ENCODE measurements around the gene IL13.
A peak's percentile ranks its signal among the peaks of the same experiment; 100 is the strongest.

Gene IL13

GRCh38 chr5:132655821-132656773, 1.9 kb upstream of the IL13 start:
- intact Hi-C loops (cut with DNase I), result loop anchor here (10.0 kb wide), 1 partner anchor 209 kb away; the partner anchor contains the start of genes GDF9 and UQCRQ
- peak in 5 of 10 donors; percentile 29 to 91 (median 80) for DNase-seq

DNA sequence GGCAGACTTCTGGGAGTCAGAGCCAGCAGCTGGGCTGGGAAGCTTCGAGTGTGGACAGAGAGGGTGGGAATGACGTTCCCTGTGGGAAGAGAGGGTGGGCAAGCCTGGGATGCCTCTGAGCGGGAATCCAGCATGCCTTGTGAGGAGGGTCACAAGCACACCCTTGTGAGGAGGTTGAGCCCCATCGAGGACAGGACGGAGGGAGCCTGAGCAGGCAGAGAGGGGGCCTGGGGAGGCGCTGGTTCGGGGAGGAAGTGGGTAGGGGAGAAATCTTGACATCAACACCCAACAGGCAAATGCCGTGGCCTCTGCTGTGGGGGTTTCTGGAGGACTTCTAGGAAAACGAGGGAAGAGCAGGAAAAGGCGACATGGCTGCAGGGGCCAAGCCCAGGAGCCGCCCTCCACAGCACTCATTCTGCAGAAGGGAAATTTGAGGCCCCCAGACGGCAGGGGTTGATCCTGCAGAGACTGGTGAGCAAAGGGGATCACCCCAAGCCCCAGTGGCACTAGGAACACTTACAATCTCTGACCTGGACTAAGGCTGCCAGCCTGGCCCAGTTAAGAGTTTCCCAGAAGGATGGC, 1.1 kb upstream of the IL13 start:
- intact Hi-C loops (cut with DNase I), result loop anchor here (10.0 kb wide), 1 partner anchor 208 kb away; the partner anchor contains the start of genes GDF9 and UQCRQ
- DNase-seq, result peak in 1 of 10 donors; percentile 67

DNA sequence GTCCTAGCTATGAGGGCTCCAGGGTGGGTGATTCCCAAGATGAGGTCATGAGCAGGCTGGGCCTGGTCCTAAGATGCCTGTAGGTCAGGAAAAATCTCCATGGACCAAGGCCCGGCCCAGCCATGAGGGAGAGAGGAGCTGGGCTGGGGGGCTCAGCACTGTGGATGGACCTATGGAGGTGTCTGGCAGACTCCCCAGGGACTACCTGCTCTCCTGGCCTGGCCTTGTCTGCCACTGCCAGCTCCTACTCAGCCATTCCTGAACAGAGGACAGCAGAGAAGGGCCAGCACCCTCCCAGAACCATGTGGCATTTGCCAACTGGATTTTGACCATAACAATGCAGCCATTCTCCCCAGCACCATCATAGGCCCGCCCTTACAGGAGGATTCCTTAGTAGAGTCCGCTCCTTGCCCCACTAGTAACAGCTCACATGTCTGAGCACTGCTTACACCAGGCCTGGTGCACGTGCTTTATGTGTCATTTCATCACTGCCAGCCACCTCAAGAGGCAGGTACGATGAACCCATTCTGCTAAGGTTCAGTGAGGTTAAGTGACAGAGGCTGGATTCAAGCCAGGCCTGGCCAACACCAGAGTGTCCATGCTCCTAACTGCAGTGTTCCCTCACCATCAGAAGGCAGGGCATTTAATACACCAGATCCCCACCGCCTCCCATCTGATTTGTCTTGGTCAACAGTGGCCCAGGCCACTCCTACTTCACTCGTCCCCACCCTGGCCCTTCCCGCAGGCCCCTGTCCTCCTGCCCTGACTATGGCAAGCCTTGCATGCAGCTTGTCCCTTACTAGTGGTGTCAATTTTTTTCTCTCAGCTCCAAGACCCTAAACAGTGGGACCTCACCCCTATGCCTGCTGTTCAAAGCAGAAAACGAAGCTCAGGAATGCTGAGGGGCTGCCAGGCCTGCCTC, 669 bp downstream of the IL13 start:
- intact Hi-C loops (cut with DNase I), result loop anchor here (10.0 kb wide), 1 partner anchor 206 kb away; the partner anchor contains the start of genes GDF9 and UQCRQ

DNA sequence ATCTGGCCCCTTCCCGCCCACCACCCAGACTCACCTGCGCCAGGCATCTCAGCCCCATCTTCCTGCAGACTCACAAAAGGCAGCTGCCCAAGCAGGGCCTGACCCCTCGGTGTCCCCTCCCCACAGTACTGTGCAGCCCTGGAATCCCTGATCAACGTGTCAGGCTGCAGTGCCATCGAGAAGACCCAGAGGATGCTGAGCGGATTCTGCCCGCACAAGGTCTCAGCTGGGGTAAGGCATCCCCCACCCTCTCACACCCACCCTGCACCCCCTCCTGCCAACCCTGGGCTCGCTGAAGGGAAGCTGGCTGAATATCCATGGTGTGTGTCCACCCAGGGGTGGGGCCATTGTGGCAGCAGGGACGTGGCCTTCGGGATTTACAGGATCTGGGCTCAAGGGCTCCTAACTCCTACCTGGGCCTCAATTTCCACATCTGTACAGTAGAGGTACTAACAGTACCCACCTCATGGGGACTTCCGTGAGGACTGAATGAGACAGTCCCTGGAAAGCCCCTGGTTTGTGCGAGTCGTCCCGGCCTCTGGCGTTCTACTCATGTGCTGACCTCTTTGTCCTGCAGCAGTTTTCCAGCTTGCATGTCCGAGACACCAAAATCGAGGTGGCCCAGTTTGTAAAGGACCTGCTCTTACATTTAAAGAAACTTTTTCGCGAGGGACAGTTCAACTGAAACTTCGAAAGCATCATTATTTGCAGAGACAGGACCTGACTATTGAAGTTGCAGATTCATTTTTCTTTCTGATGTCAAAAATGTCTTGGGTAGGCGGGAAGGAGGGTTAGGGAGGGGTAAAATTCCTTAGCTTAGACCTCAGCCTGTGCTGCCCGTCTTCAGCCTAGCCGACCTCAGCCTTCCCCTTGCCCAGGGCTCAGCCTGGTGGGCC, 1.9 kb downstream of the IL13 start:
- intact Hi-C loops (cut with DNase I), result loop anchor here (10.0 kb wide), 1 partner anchor 205 kb away; the partner anchor contains the start of genes GDF9 and UQCRQ
- no peak for DNase-seq

More for the DNA sequence above, 669 bp downstream of the IL13 start:
- peak in 2 of 10 donors; percentile 32 to 72 for DNase-seq

- intact Hi-C loops (cut with DNase I), result no loop called here
- DNase-seq, result no peak
Measured at GRCh38 chr5:132661231-132662003, 3.4 kb downstream of the IL13 start.

DNA sequence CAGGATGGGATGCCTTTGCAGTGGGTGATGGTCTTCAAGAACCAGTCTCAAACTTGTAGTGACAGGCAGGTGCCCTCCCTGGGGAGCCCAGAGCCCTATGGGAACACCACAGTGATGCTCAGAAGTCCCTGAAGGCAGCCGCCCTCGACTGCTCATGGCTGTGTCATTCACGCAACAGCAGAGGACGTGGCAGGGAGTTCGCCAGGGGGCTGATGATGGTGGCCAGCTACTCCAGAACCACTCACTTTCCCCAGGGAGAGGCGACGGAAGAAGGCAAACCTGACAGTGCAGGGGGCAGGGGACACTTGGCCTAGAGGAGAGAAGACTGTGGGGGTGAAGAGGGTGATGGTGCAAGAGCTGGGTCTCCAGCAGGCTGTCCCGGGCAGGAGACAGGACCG, 4.0 kb downstream of the IL13 start:
- no peak for DNase-seq
- intact Hi-C loops (cut with DNase I), result no loop called here

GRCh38 chr5:132662925-132663770, 5.2 kb downstream of the IL13 start:
- no peak for DNase-seq
- intact Hi-C loops (cut with DNase I), result no loop called here

DNA sequence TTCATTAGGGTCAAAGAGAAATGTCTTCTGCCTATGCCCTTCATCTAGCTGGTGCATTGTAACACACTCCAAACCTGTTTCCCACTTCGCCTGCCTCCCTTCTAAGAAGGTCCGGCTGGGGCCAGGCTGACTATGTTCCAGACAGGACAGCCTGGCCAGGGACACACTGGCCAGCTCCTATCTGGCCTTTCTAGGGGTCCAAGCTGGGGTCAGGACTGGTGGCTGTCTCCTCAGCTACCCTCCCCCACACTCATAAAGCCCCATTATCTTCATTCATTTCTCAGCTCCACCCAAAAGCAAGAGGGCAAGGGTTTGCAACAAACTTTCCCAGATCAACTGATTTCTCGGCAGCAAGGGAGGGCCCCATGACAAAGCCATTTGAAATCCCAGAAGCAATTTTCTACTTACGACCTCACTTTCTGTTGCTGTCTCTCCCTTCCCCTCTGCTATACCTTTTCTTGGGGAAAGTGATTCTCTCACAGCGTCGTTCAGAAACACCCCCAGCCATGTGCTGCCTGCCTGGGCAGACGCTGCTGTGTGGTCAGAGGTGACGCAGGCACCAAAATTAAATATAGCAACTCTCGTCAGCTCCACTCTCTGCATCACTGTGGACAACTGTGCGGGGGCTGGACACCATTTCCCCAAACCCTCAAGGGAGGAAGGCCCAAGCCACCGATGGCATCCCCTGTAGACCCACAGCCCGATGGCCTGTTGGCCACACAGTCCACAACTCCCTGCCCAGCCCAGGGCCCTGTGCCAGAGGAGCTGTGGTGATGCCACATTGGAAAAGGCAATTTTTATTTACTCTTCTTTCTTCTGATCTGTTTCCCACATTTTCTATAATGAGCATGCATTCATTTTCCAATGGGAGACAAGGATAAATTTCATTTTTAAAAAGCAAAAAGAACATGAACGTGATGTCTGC, 6.1 kb downstream of the IL13 start:
- no peak for DNase-seq
- intact Hi-C loops (cut with DNase I), result no loop called here

DNA sequence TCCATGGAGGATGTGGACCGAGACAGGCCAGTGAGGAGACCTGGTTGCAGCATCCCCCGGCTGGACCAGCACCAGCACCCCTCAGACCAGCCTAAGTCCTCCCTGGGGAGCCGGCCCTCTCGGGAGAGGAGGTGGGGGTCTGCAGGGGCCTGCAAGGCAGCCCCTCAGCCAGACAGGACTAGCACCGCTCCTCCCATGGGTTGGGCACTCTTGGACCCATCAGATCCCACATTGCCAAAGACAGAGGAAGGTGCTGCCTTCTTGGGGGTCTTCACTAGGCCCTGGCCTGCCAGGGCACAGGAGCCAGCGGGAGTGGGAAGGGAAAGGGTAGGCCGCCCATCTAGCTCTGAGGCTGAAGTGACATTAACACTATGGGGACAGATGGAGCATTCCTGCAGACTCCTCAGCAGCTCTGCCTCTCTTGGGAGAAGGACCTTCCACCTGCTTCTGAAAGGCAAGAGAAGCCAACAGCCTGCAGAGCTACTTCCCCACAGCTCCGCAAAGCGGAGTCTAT, 6.8 kb downstream of the IL13 start:
- no peak for DNase-seq
- intact Hi-C loops (cut with DNase I), result no loop called here

DNA sequence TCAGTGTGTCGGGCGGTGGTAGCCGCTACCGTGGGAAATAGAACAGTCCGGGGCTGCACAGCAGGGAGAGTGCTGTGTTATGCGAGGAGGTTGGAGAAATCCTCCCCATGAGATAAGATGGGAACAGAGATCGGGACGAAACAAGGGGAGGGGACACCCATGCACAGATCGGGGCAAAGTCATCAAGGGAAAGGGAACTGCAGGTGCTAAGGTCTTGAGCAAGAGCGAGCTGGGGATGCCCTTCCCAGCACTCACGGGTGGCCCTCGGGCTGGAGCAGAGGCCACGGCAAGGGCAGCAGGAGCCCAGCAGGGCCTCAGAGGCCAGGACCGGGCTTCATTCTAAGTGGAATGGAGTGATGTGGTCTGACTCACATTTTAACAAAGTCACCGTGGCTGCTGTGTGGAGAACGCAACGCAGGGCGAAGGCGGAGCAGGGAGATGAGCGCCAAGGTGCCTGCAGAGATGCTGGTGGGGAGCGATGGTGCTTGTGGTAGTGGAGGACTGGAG, 7.7 kb downstream of the IL13 start:
- intact Hi-C loops (cut with DNase I), result no loop called here
- DNase-seq, result peak in 1 of 10 donors; percentile 69

- DNase-seq, result peak in 1 of 10 donors; percentile 33
- intact Hi-C loops (cut with DNase I), result no loop called here
Measured at GRCh38 chr5:132666310-132667123, 8.5 kb downstream of the IL13 start.

GRCh38 chr5:132667309-132667708, 9.3 kb downstream of the IL13 start:
- DNase-seq, result no peak
- intact Hi-C loops (cut with DNase I), result no loop called here

DNA sequence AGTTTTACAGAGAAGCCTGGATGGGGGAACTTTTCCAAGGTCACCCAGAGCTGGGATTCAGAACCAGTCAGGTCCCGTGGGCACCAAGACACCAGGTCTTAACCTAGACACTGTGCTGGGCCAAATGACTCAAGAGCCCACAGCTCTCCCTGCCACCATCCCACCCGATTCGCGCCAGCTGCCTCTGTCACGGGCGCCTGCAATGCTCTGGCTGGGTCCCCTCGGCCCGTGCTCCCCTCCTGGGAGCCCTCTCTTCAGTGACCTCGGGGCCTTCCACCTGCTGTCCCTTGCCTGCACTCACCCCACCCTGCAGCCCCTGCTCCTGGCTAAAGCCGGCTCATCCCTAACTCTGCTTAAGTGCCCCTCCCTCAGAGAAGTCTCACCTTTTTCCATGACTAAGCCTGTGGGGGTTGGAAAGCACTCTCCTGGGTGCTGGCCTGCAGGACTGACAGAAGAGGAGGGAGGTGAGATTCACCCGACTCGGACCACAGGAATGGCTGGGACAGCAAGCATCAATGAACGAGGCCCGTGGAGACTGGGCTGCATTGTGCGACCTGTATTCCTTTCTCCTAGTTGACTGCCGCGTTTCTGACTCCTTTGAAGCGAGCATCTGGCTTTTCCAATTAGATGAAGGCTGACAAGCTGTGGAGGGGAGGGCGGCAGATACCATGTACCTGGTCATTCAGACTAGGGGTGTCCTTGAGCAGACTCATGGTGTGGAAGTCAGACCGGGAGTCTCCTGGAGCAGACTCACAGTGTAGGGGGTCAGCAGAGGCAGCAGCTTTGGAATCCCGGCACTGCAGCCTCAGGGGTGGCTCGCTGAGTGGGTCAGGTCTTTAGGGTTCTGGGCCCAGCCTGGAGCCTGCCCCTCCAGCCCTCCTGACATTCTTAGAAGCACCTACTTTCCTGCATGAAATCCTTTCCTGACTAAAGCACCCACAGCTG, 10.1 kb downstream of the IL13 start:
- DNase-seq, result peak in 1 of 10 donors; percentile 67
- intact Hi-C loops (cut with DNase I), result no loop called here

Data from posterior cingulate gyrus (tissue), 11 donors.